ENCODE data around the gene GPD1.

DNA sequence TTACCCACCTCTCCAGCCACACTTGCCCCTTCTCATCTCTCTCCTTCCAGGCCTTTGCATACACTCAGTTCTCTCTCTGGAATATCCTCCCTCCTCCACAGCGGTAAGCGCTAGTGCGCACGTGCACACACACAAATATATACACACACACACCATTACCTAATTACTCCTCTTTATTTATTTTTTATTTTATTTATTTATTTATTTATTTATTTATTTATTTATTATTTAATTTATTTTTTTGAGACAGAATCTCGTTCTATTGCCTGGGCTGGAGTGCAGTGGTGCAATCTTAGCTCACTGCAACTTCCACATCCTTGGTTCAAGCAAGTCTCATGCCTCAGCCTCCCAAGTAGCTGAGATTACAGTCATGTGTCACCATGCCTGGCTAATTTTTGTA lies 34.7 kb upstream of the GPD1 start:
- TF ChIP-seq, protein P1, sequence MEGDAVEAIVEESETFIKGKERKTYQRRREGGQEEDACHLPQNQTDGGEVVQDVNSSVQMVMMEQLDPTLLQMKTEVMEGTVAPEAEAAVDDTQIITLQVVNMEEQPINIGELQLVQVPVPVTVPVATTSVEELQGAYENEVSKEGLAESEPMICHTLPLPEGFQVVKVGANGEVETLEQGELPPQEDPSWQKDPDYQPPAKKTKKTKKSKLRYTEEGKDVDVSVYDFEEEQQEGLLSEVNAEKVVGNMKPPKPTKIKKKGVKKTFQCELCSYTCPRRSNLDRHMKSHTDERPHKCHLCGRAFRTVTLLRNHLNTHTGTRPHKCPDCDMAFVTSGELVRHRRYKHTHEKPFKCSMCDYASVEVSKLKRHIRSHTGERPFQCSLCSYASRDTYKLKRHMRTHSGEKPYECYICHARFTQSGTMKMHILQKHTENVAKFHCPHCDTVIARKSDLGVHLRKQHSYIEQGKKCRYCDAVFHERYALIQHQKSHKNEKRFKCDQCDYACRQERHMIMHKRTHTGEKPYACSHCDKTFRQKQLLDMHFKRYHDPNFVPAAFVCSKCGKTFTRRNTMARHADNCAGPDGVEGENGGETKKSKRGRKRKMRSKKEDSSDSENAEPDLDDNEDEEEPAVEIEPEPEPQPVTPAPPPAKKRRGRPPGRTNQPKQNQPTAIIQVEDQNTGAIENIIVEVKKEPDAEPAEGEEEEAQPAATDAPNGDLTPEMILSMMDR (IDR thresholded peaks at IDR 0.05), result no peak
- no peak for TF ChIP-seq POLR2AphosphoS5 (IDR thresholded peaks at IDR 0.05)
